SKM-1 treated with dmso at 0.1 percent for 144 hours (cell line): ENCODE results near the gene IFI16.

Experiments used
- DNase-seq: peaks from one replicate; lab custom pipeline; 2025; ENCODE audit not compliant: unreplicated experiment; lab: John Stamatoyannopoulos, UW

IFI16 gene

GRCh38 chr1:159058751-159059150, 49.0 kb downstream of the IFI16 start:
- no peak for DNase-seq

GRCh38 chr1:159065106-159065505, 55.4 kb downstream of the IFI16 start:
- DNase-seq, result no peak

DNA sequence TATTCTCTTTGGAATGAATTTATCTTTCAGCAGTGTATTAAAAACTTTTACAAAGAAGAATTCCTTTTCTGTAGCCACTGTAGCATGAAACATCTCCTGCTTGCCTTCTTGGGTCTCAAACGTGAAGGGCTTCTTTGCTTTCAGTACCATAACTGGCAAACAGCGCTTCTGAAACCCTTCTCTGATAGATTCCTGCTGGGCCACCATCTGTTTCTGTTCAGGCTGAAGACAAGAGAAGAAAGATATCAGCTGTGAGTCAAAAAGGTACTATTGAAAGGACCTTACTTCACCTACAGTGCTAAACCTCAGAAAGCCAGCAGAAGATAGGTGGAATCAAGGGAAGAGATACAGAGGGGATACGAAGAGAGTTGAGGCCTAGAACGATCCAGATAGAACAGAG, 56.4 kb downstream of the IFI16 start:
- DNase-seq, result no peak

GRCh38 chr1:159067699-159068621, 58.3 kb downstream of the IFI16 start:
- peak; percentile 95 for DNase-seq

- DNase-seq, result peak; percentile 23
Observed at GRCh38 chr1:159068886-159069285, 59.2 kb downstream of the IFI16 start.

DNA sequence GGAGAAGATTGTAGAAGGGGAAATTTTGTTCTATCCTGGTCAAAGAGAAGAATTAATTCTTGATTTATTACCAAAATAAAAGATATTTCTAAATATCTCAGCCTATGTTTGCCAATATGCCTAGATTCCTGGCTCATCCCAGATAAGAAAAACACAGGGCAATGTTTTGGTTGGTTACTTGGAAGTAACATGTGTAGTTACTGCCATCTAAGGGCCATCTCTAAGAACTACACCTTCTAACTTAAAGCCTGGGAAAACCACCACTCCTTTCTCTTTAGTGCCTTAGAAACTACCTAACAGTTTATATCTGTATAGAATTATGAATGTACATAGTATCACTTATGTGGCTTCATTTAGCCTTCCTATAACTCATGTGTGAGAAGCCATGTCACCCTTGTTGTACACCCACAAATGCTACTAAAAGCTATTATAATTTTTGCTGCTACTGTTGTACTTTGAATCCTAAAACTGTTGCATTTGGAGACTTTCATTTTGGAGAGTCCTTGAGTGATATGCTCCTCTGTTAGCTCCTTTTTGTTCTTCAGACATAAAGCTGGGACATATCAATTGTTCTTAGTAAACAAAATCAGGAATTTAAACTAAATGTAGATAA, 62.4 kb downstream of the IFI16 start:
- DNase-seq, result peak; percentile 83

GRCh38 chr1:159076438-159077119, 66.9 kb downstream of the IFI16 start, which contains the start of gene AIM2:
TSS of gene AIM2 (minus strand) at chr1:159076766. CDS start at chr1:159073499, 3,267 bp downstream.
- peak; percentile 41 for DNase-seq

DNA sequence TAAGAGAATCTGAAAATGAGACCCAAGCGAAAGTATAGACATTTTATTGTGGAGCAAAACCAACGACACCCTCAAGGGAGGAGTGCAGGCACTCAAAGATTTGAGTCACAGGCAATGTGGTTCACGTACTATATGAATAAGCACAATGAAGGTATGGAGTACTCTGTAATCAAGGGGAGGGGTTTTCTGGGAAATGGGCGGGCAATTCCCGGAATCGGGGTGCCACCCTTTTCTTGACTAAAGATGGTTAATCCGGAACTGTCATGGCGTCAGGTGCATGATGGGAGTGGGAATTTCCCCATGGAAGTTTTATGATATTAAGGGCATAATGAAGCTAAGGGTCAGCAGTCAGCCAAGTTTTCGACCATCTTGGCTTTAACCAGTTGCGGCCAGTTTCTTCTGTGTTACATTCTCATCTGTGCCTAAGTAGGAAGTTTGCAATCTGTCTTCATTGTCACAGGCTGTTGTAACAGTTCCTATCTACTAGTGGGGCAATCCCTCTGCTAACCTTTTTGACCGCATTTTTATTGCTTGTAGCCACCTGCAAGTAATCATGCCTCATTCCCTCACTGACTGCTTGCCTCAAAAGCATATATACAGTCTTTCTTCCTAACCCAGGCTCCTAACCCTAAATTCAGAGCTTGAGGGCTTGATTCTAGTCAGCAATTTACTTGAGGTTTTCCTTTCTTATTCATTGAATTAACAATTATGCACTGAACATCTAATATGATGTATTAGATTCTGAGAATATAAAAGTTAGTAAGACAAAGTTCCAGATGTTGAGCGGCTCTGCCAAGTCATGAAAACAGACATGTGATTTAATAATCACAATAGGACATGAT, 67.6 kb downstream of the IFI16 start:
- DNase-seq, result peak; percentile 90

DNA sequence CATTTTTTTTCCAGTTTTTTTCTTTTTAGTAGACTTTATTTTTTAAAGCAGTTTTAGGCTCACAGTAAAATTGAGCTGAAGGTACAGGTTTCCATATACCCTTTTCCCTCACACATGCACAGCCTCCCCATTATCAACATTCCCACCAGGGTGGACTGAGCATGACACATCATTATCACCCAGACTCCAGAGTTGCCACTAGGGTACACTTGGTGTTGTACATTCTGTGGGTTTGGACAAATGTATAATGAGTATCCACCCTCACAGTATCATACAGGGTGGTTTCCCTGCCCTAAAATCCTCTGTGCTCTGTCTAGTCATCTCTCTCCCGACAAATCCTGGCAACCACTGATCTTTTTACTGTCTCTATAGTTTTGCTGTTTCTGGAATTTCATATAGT, 69.8 kb downstream of the IFI16 start:
- no peak for DNase-seq

GRCh38 chr1:159081626-159082025, 71.9 kb downstream of the IFI16 start:
- DNase-seq, result no peak

DNA sequence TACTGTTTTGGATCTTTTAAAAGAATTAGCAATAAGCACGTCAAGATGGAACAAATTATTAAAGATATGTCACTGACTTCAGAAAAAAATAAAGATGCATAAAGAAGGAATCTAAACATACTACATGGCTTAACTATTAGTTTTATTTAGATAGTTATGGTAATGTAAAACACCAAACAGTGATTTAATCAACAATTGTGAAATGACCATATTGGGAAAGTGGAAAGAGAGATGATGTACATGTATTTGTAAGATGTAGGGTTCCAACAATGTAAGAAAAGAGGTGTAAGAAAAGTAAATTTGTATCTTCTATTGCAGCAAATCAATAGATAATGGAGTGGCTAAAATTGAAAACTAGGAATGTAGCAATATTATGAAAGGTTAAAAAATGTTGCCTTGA, 73.3 kb downstream of the IFI16 start:
- DNase-seq, result no peak

DNA sequence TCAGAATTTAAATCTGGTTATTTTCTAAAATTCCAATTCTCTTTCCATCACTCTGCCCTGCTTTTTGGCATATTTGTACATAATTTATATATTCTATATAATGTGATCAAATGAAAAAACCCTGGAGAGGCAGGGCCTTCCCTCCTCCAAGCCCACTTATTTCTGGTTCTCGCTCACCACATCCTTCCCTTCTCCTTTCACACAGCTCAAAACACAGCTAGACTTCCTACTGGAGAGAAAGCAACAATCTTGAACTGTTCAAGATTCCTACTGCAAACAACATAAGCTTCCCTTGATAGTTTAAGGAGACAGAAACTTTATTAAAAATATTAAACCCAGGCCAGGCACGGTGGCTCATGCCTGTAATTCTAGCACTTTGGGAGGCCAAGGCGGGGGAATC, 74.4 kb downstream of the IFI16 start:
- no peak for DNase-seq

- DNase-seq, result peak; percentile 90
Observed at GRCh38 chr1:159084867-159085266, 75.2 kb downstream of the IFI16 start.

DNA sequence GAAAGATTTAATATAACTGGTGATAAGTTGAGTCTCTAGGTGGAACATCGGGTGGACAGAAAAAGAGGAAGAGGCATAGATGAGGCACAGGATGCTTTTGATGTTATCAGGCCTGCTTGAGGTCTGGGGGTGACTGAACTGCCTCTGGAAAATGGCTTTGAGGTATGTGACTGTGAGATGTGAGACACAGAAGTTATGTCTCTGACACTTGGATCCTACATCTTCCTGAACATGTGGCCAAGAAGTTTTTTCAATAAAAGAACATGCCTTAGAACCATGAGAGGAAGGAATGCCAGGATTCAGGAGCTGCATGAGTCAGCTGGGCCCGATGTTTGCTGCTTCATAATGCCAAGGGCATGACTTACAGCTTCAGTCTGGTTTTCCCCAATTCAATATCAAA, 78.3 kb downstream of the IFI16 start:
- peak; percentile 80 for DNase-seq

- peak; percentile 16 for DNase-seq
Observed at GRCh38 chr1:159088546-159089183, 79.0 kb downstream of the IFI16 start.

- DNase-seq, result peak; percentile 22
Observed at GRCh38 chr1:159089184-159089791, 79.6 kb downstream of the IFI16 start.

GRCh38 chr1:159090286-159091179, 80.8 kb downstream of the IFI16 start:
- no peak for DNase-seq

DNA sequence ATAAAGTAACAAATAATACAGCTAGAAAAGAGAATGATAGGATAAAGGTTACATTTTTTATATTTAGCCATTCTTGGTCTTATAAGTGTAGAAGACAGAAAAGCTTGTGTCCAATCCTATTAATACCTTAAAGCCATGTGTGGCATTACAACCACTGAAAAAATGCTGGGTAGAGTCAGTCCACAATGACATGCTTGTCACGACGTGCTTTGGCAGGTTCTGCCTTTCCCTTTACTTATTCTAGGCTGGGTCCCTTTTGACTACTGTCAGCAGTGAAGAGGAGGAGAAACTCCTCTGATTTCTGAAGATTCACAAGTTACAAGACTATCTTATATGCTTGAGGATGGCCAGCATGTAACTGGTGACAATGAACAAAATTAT, 81.5 kb downstream of the IFI16 start:
- no peak for DNase-seq

GRCh38 chr1:159091607-159092031, 81.9 kb downstream of the IFI16 start:
- peak; percentile 75 for DNase-seq
